ENCODE results near the gene TTPAL.

Gene TTPAL

GRCh38 chr20:44475694-44476560 is at the start of gene TTPAL (continued):
- TF ChIP-seq ZNF704 (tag by site-specific recombination; IDR thresholded peaks at IDR 0.05), result no peak
- TF ChIP-seq ZFP3 (tag by site-specific recombination; IDR thresholded peaks at IDR 0.05; ENCODE audit: low read depth), result no peak
- TF ChIP-seq ZNF366 (tag by site-specific recombination; conservative IDR thresholded peaks at IDR 0.05), result 0 out of 2 replicates have a peak, but pooled peaks have one; percentile 27
- peak; percentile 71 for TF ChIP-seq SP3 (tag by site-specific recombination; IDR thresholded peaks at IDR 0.05)
- TF ChIP-seq ZNF596 (tag by site-specific recombination; IDR thresholded peaks at IDR 0.05), result no peak
- TF ChIP-seq YY2 (tag by site-specific recombination; IDR thresholded peaks at IDR 0.05), result no peak
- no peak for TF ChIP-seq ZNF341 (tag by site-specific recombination; IDR thresholded peaks at IDR 0.05; ENCODE audit: low read depth)
- TF ChIP-seq KLF1 (tag by site-specific recombination; IDR thresholded peaks at IDR 0.05), result peak; percentile 83
- no peak for TF ChIP-seq OVOL3 (tag by site-specific recombination; IDR thresholded peaks at IDR 0.05)
- TF ChIP-seq ZSCAN18 (tag by site-specific recombination; IDR thresholded peaks at IDR 0.05), result no peak
- no peak for TF ChIP-seq ZBTB1 (tag by site-specific recombination; IDR thresholded peaks at IDR 0.05)
- no peak for TF ChIP-seq HOXC10 (CRISPR knock-in tag; IDR thresholded peaks at IDR 0.05)

GRCh38 chr20:44425923-44426322 is 49.8 kb upstream of the TTPAL start:
- H3K4me3 ChIP-seq (ENCODE audit: low read depth, low read length), result no peak overlapping the region
- H3K27ac ChIP-seq (ENCODE audit: extremely low read depth, low read depth, low read length), result no peak overlapping the region
- TF ChIP-seq ZIC2 (tag by site-specific recombination; IDR thresholded peaks at IDR 0.05), result no peak
- no peak for TF ChIP-seq BCL11B (tag by site-specific recombination; IDR thresholded peaks at IDR 0.05; ENCODE audit: low read depth)
- no peak for TF ChIP-seq IKZF3 (tag by site-specific recombination; IDR thresholded peaks at IDR 0.05)
- TF ChIP-seq ZNF394 (tag by site-specific recombination; IDR thresholded peaks at IDR 0.05; ENCODE audit: borderline replicate concordance), result no peak
- no peak for TF ChIP-seq ZNF530 (tag by site-specific recombination; IDR thresholded peaks at IDR 0.05; ENCODE audit: low read depth)
- TF ChIP-seq KLF1 (tag by site-specific recombination; IDR thresholded peaks at IDR 0.05), result no peak
- TF ChIP-seq ZNF266 (tag by site-specific recombination; IDR thresholded peaks at IDR 0.05; ENCODE audit: low read depth), result no peak
- no peak for TF ChIP-seq ZNF624 (tag by site-specific recombination; IDR thresholded peaks at IDR 0.05)
- TF ChIP-seq SCRT1 (tag by site-specific recombination; IDR thresholded peaks at IDR 0.05; ENCODE audit: borderline replicate concordance), result no peak
- no peak for TF ChIP-seq PRDM2 (tag by site-specific recombination; IDR thresholded peaks at IDR 0.05; ENCODE audit: borderline replicate concordance)
- TF ChIP-seq ZNF776 (tag by site-specific recombination; IDR thresholded peaks at IDR 0.05; ENCODE audit: borderline replicate concordance), result no peak
- no peak for TF ChIP-seq ZNF416 (tag by site-specific recombination; IDR thresholded peaks at IDR 0.05)
- H3K36me3 ChIP-seq (ENCODE audit: control insufficient read depth in 2 of 2, insufficient read depth in 1 of 2, low read length in 2 of 2), result no peaks in the 10 kb centered on the region
- CTCF ChIA-PET, result no interaction called here
- H3K4me1 ChIP-seq (ENCODE audit: control insufficient read depth, insufficient read depth, low read length), result no peaks in the 10 kb centered on the region
- no peaks in the 10 kb centered on the region for H3K9me3 ChIP-seq (ENCODE audit: control insufficient read depth, insufficient read depth, low read depth, low read length)
- POLR2A ChIA-PET, result interaction anchor here (0.6 kb wide), 1 partner anchor 1159 kb away, joined by 5 read pairs; no protein-coding TSS in a partner anchor
